DMS153 treated with DMSO at 0.1 percent for 48 hours (cell line): ENCODE measurements around the gene LOXL1.
"Not testable (repeated sequence)": the region's sequence is repeated elsewhere in the genome, so short reads cannot be mapped to it uniquely, and the experiment has no call there.

Experiments
- DNase-seq: peaks from one replicate; lab custom pipeline; 2025; ENCODE audit not compliant: unreplicated experiment; lab: John Stamatoyannopoulos, UW

LOXL1 gene

GRCh38 chr15:73937726-73938125 lies 11.5 kb downstream of the LOXL1 start:
- no peak for DNase-seq

- DNase-seq: not testable (repeated sequence)
These were observed 12.3 kb downstream of the LOXL1 start for GRCh38 chr15:73938516-73938915.

- DNase-seq: no peak
These were observed 12.9 kb downstream of the LOXL1 start for GRCh38 chr15:73939138-73939537.

- no peak for DNase-seq
These were observed 14.1 kb downstream of the LOXL1 start for GRCh38 chr15:73940061-73940981.

- DNase-seq: no peak
These were observed 14.8 kb downstream of the LOXL1 start for GRCh38 chr15:73941044-73941443.

- no peak for DNase-seq
These were observed 15.2 kb downstream of the LOXL1 start for GRCh38 chr15:73941449-73941848.

GRCh38 chr15:73941871-73942635 lies 15.8 kb downstream of the LOXL1 start:
- no peak for DNase-seq

GRCh38 chr15:73942751-73943270 lies 16.5 kb downstream of the LOXL1 start:
- DNase-seq: no peak

- DNase-seq: no peak
These were observed 18.2 kb downstream of the LOXL1 start for GRCh38 chr15:73944161-73945129.

GRCh38 chr15:73945130-73945508 lies 18.9 kb downstream of the LOXL1 start:
- no peak for DNase-seq

- no peak for DNase-seq
These were observed 19.9 kb downstream of the LOXL1 start for GRCh38 chr15:73946046-73946721.

GRCh38 chr15:73946795-73947370 lies 20.6 kb downstream of the LOXL1 start:
- DNase-seq: no peak

- DNase-seq: no peak
These were observed 21.4 kb downstream of the LOXL1 start for GRCh38 chr15:73947651-73948050.

- no peak for DNase-seq
These were observed 22.1 kb downstream of the LOXL1 start for GRCh38 chr15:73948396-73948795.

- no peak for DNase-seq
These were observed 22.7 kb downstream of the LOXL1 start for GRCh38 chr15:73948982-73949381.

GRCh38 chr15:73949496-73949895 lies 23.2 kb downstream of the LOXL1 start:
- DNase-seq: no peak

GRCh38 chr15:73950479-73950830 lies 24.2 kb downstream of the LOXL1 start:
- no peak for DNase-seq

- peak; percentile 42 for DNase-seq
These were observed 24.7 kb downstream of the LOXL1 start for GRCh38 chr15:73950831-73951561.

- DNase-seq: no peak
These were observed 25.3 kb downstream of the LOXL1 start for GRCh38 chr15:73951601-73952000.
